Left ventricle myocardium inferior (tissue), 1 donor: Measurements from ENCODE around the gene ABCC3. TPM values are rescaled to one million over a fixed set of nuclear protein-coding genes. Genes with fewer than 3 reads are reported as not detected.
"Not testable (repeated sequence)": the region's sequence is repeated elsewhere in the genome, so short reads cannot be mapped to it uniquely, and the experiment has no call there.

Experiments used
- DNase-seq: peaks from one replicate; pipeline ENCODE4 v3.0.0-alpha.2; 2020
- H3K27ac ChIP-seq: fragments of 200-600 bp; replicated peaks from 2 replicates; pipeline ENCODE4 v1.8.0; 2021
- H3K27me3 ChIP-seq: fragments of 200-600 bp; 2 replicates; pipeline ENCODE4 v1.8.0; 2021; ENCODE audit warnings: low read depth
- H3K36me3 ChIP-seq: fragments of 200-600 bp; 2 replicates; pipeline ENCODE4 v1.8.0; 2021
- H3K4me1 ChIP-seq: fragments of 200-600 bp; 2 replicates; pipeline ENCODE4 v1.8.0; 2021
- H3K4me3 ChIP-seq: fragments of 200-600 bp; 2 replicates; pipeline ENCODE4 v1.8.0; 2021; ENCODE audit warnings: mild to moderate bottlenecking, moderate library complexity
- H3K9me3 ChIP-seq: fragments of 200-600 bp; replicated peaks from 2 replicates; pipeline ENCODE4 v1.8.0; 2021
- intact Hi-C: fragments of 100-400 bp; cut with micrococcal nuclease; formaldehyde crosslinking; loops from one replicate; pipeline ENCODE4 v1.11.0; 2022
- total RNA-seq: library from RNA; stranded (reverse); fragmentation: NEBNext Ultra II Directional; extraction: Animal tissue kit (Norgen Biotek cat#: 25700); gene quantifications from one replicate; pipeline ENCODE4 v1.2.1, GENCODE V29; 2021
- TF ChIP-seq, protein P1 (sequence below): fragments of 200-600 bp; IDR thresholded peaks from 2 replicates; pipeline ENCODE4 v1.8.0; 2021; ENCODE audit warnings: antibody characterized with exemption, mild to moderate bottlenecking, borderline replicate concordance
- donor health status: DM: no; HTN: yes; CAD: no; lungs with severe emphysema.

Gene ABCC3
- total RNA-seq, 1 donor from 2014 or later, result 0.88 TPM

DNA sequence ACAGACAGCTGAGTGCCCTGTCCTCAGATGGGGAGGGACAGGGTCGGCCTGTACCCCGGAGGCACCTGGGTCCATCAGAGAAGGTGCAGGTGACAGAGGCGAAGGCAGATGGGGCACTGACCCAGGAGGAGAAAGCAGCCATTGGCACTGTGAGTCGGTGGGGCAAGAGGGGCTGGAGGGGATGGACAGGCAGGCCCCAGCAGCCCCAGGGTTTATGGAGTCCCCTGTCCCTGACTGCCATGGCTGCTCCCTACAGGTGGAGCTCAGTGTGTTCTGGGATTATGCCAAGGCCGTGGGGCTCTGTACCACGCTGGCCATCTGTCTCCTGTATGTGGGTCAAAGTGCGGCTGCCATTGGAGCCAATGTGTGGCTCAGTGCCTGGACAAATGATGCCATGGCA lies 40.9 kb downstream of the ABCC3 start:
- Histone ChIP-seq H3K27ac (no peak overlapping the region), H3K27me3 (no peaks in the 10 kb centered on the region), H3K4me3 (no peak overlapping the region), H3K4me1 (no peaks in the 10 kb centered on the region), H3K9me3 (no peaks in the 10 kb centered on the region), H3K36me3 (no peaks in the 10 kb centered on the region)
- DNase-seq, result no peak
- TF ChIP-seq, protein P1, sequence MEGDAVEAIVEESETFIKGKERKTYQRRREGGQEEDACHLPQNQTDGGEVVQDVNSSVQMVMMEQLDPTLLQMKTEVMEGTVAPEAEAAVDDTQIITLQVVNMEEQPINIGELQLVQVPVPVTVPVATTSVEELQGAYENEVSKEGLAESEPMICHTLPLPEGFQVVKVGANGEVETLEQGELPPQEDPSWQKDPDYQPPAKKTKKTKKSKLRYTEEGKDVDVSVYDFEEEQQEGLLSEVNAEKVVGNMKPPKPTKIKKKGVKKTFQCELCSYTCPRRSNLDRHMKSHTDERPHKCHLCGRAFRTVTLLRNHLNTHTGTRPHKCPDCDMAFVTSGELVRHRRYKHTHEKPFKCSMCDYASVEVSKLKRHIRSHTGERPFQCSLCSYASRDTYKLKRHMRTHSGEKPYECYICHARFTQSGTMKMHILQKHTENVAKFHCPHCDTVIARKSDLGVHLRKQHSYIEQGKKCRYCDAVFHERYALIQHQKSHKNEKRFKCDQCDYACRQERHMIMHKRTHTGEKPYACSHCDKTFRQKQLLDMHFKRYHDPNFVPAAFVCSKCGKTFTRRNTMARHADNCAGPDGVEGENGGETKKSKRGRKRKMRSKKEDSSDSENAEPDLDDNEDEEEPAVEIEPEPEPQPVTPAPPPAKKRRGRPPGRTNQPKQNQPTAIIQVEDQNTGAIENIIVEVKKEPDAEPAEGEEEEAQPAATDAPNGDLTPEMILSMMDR, result no peak
- intact Hi-C loops, result no loop called here

DNA sequence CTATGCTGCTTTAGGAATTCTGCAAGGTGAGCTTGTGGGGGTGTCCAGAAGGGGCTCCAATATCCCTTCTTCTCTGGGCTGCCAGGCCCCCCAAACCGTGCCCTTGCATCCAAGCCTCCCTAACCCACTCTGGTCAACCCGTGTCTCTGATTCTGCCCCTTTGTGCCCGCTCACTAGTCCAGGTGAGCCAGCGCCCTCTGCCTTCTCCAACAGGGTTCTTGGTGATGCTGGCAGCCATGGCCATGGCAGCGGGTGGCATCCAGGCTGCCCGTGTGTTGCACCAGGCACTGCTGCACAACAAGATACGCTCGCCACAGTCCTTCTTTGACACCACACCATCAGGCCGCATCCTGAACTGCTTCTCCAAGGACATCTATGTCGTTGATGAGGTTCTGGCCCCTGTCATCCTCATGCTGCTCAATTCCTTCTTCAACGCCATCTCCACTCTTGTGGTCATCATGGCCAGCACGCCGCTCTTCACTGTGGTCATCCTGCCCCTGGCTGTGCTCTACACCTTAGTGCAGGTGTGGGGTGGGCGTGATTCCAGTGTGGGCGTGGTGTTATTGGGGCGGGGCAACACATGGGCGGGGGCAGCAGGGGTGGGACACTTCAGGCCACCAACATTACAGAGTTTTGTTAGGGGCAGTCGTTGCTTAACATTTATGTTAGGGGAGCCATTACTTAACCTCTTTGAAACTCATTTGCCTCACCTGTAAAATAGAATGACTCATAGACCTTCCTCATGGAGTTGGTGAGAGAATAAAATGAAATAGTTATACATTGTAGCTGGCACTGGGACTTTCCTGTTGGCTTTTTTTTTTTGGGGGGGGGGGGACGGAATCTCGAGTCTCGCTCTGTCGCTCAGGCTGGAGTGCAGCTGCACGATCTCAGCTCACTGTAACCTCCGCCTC lies 41.6 kb downstream of the ABCC3 start:
- no peaks in the 10 kb centered on the region for H3K36me3 ChIP-seq
- intact Hi-C loops, result no loop called here
- no peaks in the 10 kb centered on the region for H3K27me3 ChIP-seq
- TF ChIP-seq, protein P1, result no peak
- no peak for DNase-seq
- H3K4me3 ChIP-seq, result no peak overlapping the region
- no peak overlapping the region for H3K27ac ChIP-seq
- no peaks in the 10 kb centered on the region for H3K9me3 ChIP-seq
- H3K4me1 ChIP-seq, result peaks cover 2% of the 10 kb centered on the region

DNA sequence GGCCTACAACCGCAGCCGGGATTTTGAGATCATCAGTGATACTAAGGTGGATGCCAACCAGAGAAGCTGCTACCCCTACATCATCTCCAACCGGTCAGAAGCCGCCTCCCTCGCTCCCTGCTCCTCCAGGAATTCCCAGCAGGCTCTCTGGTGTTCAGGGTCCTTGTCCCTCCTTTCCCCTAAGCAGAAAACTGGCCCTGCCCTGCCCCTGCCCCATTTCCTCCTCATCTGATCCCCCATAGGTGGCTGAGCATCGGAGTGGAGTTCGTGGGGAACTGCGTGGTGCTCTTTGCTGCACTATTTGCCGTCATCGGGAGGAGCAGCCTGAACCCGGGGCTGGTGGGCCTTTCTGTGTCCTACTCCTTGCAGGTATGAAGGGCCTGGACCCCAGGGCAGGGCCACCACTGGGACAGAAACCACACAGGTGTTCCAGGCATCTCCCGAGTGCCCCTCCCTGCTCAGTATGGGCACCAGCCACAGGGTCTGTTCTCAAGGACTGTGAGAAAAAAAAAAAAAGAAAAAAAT lies 43.2 kb downstream of the ABCC3 start:
- Histone ChIP-seq H3K9me3 (no peaks in the 10 kb centered on the region), H3K27me3 (no peaks in the 10 kb centered on the region), H3K27ac (no peak overlapping the region), H3K4me1 (peaks cover 4% of the 10 kb centered on the region), H3K36me3 (no peaks in the 10 kb centered on the region), H3K4me3 (no peak overlapping the region)
- TF ChIP-seq, protein P1, result no peak
- DNase-seq, result no peak
- intact Hi-C loops, result no loop called here

DNA sequence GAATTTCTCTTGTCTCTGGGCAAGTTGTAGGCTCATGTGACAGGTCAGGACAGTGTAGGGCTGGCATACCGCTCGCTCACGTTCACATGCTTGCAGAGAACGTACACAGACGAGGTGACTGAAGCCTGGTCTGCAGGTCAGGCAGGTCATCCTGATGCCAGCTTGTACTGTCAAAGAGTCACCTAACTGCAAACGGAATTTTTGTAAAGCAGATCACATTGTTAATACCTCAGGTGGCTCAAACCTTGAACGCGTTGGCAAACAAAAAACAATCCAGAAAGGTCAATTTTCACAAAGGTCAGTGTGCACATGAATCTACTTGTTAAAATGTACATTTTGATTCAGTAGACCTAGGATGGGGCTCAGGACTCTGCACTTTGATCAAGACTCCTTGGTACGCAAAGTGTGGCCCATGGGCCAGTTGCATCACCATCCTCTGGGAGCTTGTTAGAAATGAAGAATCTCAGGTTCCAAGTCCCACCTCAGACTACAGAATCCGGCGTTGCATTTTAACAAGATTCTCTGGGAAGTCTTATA lies 44.4 kb downstream of the ABCC3 start:
- intact Hi-C loops, result no loop called here
- H3K4me1 ChIP-seq, result peaks cover 4% of the 10 kb centered on the region
- no peaks in the 10 kb centered on the region for H3K27me3 ChIP-seq
- DNase-seq, result no peak
- no peak overlapping the region for H3K27ac ChIP-seq
- TF ChIP-seq, protein P1, result no peak
- H3K9me3 ChIP-seq, result no peaks in the 10 kb centered on the region
- no peaks in the 10 kb centered on the region for H3K36me3 ChIP-seq
- H3K4me3 ChIP-seq, result no peak overlapping the region

DNA sequence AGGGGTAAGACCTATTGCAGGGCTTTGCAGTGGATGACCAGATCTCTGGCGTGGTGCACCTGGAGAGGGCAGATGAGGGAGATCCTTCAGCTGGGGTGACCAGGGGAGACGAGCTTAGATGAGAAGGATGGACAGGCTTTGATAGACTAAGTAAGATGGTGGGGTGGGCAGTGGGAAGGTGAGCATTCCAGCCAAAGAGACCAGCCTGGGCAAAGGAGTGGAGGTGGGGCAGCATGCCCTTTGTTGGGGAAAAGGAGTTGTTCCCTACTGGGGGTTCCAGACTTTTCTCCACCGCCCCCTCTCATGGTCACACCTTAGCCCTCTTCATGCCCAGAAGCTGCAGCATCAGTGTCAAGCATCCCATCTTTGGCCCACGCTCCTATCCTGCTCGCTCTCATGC lies 45.4 kb downstream of the ABCC3 start:
- Histone ChIP-seq H3K4me1 (peaks cover 4% of the 10 kb centered on the region), H3K36me3 (no peaks in the 10 kb centered on the region), H3K27me3 (no peaks in the 10 kb centered on the region), H3K4me3 (no peak overlapping the region), H3K9me3 (no peaks in the 10 kb centered on the region), H3K27ac (no peak overlapping the region)
- DNase-seq, result no peak
- intact Hi-C loops, result loop anchor here (5.0 kb wide), 1 partner anchor 48 kb away; the partner anchor contains the start of gene ABCC3
- TF ChIP-seq, protein P1, result no peak

DNA sequence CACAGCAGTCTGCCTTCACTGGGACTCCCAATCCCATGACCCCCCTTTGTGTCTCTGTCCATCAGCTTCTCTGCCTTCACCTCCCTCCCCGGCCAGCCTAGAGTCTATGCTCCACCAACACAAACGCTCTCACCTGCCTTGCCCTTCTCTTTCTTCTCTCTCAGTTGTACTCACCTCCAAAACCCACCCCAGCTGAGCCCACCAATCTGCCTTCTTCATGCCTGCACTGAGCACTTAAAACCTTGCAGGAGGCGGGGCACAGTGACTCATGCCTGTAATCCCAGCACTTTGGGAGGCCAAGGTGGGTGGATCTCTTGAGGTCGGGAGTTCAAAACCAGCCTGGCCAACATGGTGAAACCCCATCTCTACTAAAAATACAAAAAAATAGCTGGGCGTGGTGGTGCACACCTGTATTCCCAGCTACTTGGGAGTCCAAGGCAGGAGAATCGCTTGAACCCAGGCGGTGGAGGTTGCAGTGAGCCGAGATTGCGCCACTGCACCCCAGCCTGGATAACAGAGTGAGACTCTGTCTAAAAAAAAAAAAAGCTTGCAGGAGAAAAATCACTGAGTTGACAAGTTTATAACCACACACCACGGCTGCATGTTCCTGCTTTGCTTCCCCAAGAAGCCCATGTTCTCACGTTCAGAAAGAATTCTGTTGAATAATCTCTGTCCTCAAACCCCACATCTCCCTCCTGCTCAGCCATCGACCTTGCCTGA lies 46.0 kb downstream of the ABCC3 start:
- H3K27me3 ChIP-seq, H3K4me1 ChIP-seq, H3K36me3 ChIP-seq, H3K4me3 ChIP-seq, H3K27ac ChIP-seq, H3K9me3 ChIP-seq, DNase-seq: not testable (repeated sequence)
- intact Hi-C loops, result loop anchor here (5.0 kb wide), 1 partner anchor 48 kb away; the partner anchor contains the start of gene ABCC3
